PC-3 (cell line): ENCODE measurements around the gene AGAP3.

Experiments used
- CTCF ChIP-seq: fragments of 300-600 bp; sonication (generic); conservative IDR thresholded peaks from 2 replicates; pipeline ENCODE4 v1.5.1; 2017; ENCODE audit warnings: antibody characterized with exemption, low read depth, mild to moderate bottlenecking, low read length
- EZH2 ChIP-seq: fragments of 300-600 bp; sonication (generic); IDR thresholded peaks from one replicate; pipeline ENCODE4 v1.6.1; 2017; ENCODE audit warnings: antibody characterized with exemption, mild to moderate bottlenecking, low read length; ENCODE audit not compliant: unreplicated experiment
- EZH2phosphoT487 ChIP-seq: fragments of 300-600 bp; sonication (generic); IDR thresholded peaks from 2 replicates; pipeline ENCODE4 v1.6.1; 2018; ENCODE audit warnings: mild to moderate bottlenecking, antibody characterized with exemption, low read length, borderline replicate concordance

- TF ChIP-seq CTCF (no peak), EZH2phosphoT487 (no peak), EZH2 (no peak)
Observed at GRCh38 chr7:151143261-151144015, 57.2 kb downstream of the AGAP3 start.
